Thyroid gland (tissue), 4 donors: Measurements from ENCODE around the gene DLK2.

Source experiments
- POLR2A ChIP-seq, 2 donors: fragments of 450-650 bp; IDR thresholded peaks; one replicate each; pipeline ENCODE4 v1.6.1; 2017; ENCODE audit warnings: antibody characterized with exemption in 2 of 2, mild to moderate bottlenecking in 2 of 2, moderate library complexity in 1 of 2
- TF ChIP-seq, protein P1 (sequence below), 6 experiments: fragments of 200-600 bp in 3 of 6; fragments of 450-650 bp in 3 of 6; sonication (generic) in 3 of 6; IDR thresholded peaks; one replicate each; pipeline ENCODE4 v1.5.1; 2016 to 2019; ENCODE audit warnings: antibody characterized with exemption in 6 of 6, mild to moderate bottlenecking in 2 of 6, inconsistent platforms in 1 of 6, moderate library complexity in 1 of 6

DNA sequence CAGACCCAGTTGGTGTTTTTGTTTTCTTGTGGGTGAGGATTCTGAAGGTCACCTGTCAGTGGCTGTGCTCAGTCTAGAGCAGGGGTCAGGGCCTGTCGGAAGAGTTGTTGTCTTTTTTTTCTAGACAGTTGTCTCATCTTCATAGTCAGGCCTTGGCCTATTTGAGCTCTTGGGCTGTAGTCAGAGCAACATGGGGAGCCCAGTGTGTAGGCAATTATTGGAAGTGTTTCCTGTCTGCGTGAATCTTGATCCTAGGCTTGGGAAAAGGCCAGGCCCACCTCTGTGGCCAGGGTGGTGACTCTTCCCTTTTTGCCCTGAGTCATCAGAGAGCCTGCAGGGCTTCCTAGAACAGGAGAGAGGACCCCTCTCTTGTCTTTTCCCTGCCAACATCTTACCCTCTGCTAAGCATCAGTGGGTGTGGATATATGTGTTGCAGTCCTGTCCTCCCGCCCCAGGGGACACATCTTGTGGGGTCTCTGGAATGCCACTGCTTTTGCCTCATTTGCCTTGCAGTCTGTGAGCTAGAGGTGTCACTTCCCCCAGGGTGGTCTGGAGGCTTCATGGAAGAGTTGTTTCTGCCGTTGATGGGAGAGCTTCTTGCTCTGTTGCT is 33.4 kb upstream of the DLK2 start:
- TF ChIP-seq, protein P1, sequence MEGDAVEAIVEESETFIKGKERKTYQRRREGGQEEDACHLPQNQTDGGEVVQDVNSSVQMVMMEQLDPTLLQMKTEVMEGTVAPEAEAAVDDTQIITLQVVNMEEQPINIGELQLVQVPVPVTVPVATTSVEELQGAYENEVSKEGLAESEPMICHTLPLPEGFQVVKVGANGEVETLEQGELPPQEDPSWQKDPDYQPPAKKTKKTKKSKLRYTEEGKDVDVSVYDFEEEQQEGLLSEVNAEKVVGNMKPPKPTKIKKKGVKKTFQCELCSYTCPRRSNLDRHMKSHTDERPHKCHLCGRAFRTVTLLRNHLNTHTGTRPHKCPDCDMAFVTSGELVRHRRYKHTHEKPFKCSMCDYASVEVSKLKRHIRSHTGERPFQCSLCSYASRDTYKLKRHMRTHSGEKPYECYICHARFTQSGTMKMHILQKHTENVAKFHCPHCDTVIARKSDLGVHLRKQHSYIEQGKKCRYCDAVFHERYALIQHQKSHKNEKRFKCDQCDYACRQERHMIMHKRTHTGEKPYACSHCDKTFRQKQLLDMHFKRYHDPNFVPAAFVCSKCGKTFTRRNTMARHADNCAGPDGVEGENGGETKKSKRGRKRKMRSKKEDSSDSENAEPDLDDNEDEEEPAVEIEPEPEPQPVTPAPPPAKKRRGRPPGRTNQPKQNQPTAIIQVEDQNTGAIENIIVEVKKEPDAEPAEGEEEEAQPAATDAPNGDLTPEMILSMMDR (IDR thresholded peaks at IDR 0.05): no peak
- no peak for TF ChIP-seq POLR2A (IDR thresholded peaks at IDR 0.05)
